GM03348 (cell line): ENCODE results near the gene BTBD1.

Experiments
- DNase-seq: peaks from one replicate; pipeline ENCODE4 v3.0.0; 2012; ENCODE audit warnings: low spot score

BTBD1 gene

GRCh38 chr15:82992436-82992998, 74.5 kb downstream of the BTBD1 start:
- DNase-seq, result no peak

DNA sequence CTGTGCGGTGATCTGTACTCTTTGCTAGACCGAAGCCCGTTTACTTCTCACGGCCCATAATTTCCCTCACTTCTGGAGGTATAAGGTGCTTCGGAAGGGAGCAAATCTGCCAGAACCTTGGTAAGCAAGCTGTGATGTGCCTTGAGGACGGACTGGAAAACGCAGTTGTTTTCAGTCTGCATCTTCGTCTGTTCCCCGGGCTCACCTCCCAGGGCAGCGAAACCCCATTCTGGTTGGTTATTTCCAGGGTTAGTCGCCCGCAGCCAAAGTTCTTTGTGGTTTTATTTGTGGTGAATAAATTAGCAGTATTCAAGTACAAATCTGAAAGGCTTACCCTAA, 80.6 kb downstream of the BTBD1 start:
- no peak for DNase-seq

- peak; percentile 93 for DNase-seq
These were observed 81.2 kb downstream of the BTBD1 start, which contains the start of gene RAMAC for GRCh38 chr15:82985688-82986441. TSS of gene RAMAC (plus strand) at chr15:82986210. CDS start at chr15:82989019, 2,809 bp downstream.

DNA sequence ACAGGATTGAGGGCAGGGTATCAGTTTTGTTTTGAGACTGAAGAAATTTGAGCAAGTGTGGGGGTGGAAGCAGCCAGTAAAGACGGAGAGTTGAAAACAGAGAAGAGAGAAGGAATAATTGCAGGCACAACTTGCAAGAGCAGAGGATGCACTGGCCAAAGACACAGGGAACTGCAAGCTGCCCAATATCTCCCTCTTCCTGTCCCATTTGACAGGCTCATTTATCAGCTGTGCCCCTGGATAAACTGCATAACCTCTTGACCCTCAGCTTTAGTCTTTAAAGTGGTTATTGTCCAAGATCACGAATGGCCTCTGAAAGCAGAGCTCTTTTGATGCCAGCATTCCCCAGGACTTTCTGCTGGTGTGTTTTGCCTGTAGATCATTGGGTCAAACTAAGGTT, 86.1 kb downstream of the BTBD1 start:
- DNase-seq, result no peak

GRCh38 chr15:82979726-82980125, 87.3 kb downstream of the BTBD1 start:
- no peak for DNase-seq

DNA sequence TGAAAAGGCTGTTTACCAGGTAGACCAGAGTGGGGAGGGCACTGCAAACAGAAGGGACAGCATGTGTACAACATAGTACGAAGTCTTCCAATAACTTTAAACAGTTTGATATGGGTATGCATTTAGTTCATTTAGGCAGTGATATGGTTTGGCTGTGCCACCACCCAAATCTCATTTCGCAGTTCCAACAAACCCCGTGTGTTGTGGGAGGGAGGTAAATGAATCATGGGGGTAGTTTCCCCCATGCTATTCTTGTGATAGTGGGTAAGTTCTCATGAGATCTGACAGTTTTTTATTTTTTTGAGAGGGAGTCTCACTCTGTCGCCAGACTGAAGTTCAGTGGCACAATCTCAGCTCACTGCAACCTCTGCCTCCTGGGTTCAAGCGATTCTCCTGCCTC, 88.6 kb downstream of the BTBD1 start:
- no peak for DNase-seq

DNA sequence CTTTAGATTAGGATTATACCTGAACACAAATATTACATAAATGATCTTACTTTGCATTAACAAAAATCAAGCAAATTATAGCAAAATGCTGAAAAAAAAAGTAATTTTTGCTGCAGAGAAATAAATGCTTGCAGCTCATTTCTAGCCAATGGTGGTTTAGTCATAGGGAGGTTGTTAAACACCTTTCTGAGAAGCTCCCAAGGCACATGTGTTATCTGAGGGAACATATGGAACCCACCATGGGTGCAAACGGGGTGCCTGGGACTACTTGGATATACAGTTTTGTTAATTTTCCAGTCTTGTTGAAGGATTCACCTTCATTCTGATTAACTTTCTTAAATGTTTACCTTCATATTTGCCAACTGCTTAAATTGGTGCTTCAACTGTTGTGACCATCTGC, 90.0 kb downstream of the BTBD1 start:
- DNase-seq, result no peak

DNA sequence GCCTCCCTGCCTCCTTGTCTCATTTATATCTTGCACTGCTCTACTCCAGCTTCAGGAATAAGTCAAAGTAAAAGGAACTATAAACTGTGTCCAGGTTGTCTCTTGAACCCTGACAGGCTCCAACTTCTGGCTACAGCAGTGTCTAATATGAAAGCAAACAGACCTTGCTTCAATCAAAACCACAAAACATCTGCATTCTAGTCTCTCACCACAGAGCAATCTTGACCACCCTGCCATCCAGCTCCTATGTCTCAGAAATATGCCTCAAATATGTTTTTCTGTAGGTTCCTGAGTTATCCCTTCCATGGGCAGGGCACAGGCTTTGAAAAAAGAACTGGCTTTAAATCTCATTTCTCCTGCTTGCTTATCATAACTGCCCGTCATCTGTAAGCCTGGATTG, 94.1 kb downstream of the BTBD1 start:
- DNase-seq, result no peak

- no peak for DNase-seq
These were observed 95.7 kb downstream of the BTBD1 start for GRCh38 chr15:82971218-82971984.

DNA sequence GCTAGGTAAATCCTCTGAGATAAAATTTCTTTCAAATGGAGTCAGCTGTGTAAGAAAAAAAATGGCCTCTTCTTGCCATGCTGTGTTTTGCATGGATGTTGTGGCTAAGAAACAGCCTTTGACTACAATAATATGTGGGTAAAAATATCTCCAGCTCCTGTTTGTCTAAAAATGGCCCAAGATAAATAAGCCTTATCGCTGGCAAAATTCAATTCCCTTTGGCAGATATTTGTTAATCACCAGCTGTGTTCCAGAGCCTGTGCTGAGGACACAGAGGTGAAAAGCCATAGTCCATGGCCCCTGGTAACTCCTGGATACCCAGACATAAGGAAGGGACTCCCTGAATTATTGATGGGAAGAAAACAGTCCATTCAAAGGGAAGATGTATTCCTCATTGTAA, 96.4 kb downstream of the BTBD1 start:
- DNase-seq, result no peak

- DNase-seq, result no peak
These were observed 96.9 kb downstream of the BTBD1 start for GRCh38 chr15:82970078-82970686.

GRCh38 chr15:82969353-82969752, 97.7 kb downstream of the BTBD1 start:
- no peak for DNase-seq

DNA sequence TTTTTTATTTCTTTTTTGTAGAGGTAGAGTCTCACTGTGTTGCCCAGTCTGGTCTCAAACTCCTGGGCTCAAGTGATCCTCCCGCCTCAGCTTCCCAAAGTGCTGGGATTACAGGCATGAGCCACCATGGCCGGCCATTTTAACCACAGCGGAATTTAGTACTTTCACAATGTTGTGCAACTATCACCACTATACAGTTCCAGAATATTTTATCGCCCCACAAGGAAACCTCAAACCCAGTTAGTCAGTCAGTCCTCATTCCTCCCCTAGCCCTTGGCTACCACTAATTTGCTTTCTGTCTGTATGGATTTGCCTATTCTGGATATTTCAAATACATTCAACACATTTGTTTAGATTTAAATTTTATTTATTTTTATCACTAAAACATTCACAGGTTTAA, 99.0 kb downstream of the BTBD1 start:
- DNase-seq, result peak; percentile 49

DNA sequence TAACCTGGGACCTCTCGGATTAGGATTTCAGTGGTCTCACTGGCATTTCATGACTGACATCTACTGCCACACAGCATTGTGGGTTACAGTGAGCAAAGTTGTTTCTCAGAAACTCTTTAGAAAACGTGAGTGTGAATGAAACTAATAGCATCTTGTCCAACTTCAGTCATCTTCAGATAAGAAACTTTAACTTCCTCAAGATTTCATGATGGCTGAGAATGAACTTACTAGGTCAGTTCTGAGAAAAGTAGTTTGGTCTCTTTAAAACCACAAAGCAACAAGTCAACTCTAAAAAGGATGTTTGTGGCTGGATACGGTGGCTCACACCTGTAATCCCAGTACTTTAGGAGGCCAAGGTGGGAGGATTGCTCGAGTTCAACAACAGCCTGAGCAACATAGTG, 100.4 kb downstream of the BTBD1 start:
- no peak for DNase-seq
